CD4-positive, CD25-positive, alpha-beta regulatory T cell (primary cell): ENCODE results near the gene ATP5PD. TPM values are rescaled to one million over a fixed set of nuclear protein-coding genes. Genes with fewer than 3 reads are reported as not detected.
"Not testable (repeated sequence)": the region's sequence is repeated elsewhere in the genome, so short reads cannot be mapped to it uniquely, and the experiment has no call there.

ENCODE experiments used
- ATAC-seq, 2 donors: fragments of 150-1000 bp; cut with Tn5 transposase; one replicate each; pipeline ENCODE4 v1.10.0; 2021; ENCODE audit warnings: low read depth in 2 of 2, moderate number of reproducible peaks in 2 of 2, moderate library complexity in 1 of 2
- DNase-seq, 3 donors: peaks; one replicate each; pipeline versions ENCODE4 v3.0.0 to v3.0.0-alpha.2; 2012 to 2022; ENCODE audit warnings: mixed read lengths in 1 of 3
- H3K27ac ChIP-seq: one replicate; pipeline ENCODE4 v1.7.0; 2013; ENCODE audit warnings: mild to moderate bottlenecking, low read length; ENCODE audit not compliant: insufficient read depth, poor library complexity, severe bottlenecking
- H3K27me3 ChIP-seq: one replicate; pipeline ENCODE4 v1.7.0; 2013; ENCODE audit warnings: low read length; ENCODE audit not compliant: control insufficient read depth, insufficient read depth
- H3K36me3 ChIP-seq: one replicate; pipeline ENCODE4 v1.7.0; 2013; ENCODE audit warnings: mild to moderate bottlenecking, low read length, moderate library complexity; ENCODE audit not compliant: control insufficient read depth, insufficient read depth
- H3K4me1 ChIP-seq: 2 replicates; pipeline ENCODE4 v1.7.0; 2013; ENCODE audit warnings: mild to moderate bottlenecking, low read length; ENCODE audit not compliant: insufficient read depth, control insufficient read depth, poor library complexity, severe bottlenecking
- H3K4me3 ChIP-seq: one replicate; pipeline ENCODE4 v1.7.0; 2013; ENCODE audit warnings: low read depth, mild to moderate bottlenecking, low read length, moderate library complexity
- H3K9me3 ChIP-seq, 2 experiments: 1 replicate in 1 of 2; 2 replicates in 1 of 2; pipeline ENCODE4 v1.7.0; 2013; ENCODE audit warnings: low read length in 2 of 2, mild to moderate bottlenecking in 1 of 2, moderate library complexity in 1 of 2; ENCODE audit not compliant: control insufficient read depth in 2 of 2
- H3K27ac Mint-ChIP-seq, 3 donors: one replicate each; pipeline ENCODE4 v1.8.0; 2020 to 2022; ENCODE audit warnings: mild to moderate bottlenecking in 3 of 3, mixed read lengths in 3 of 3, moderate library complexity in 2 of 3
- H3K27me3 Mint-ChIP-seq: one replicate; pipeline ENCODE4 v1.8.0; 2022; ENCODE audit warnings: mild to moderate bottlenecking, mixed read lengths
- H3K36me3 Mint-ChIP-seq: one replicate; pipeline ENCODE4 v1.8.0; 2020; ENCODE audit warnings: mixed read lengths
- H3K4me1 Mint-ChIP-seq, 4 donors: one replicate each; pipeline ENCODE4 v1.8.0; 2020 to 2022; ENCODE audit warnings: mixed read lengths in 4 of 4, mild to moderate bottlenecking in 1 of 4
- H3K4me3 Mint-ChIP-seq, 4 donors: one replicate each; pipeline ENCODE4 v1.8.0; 2020 to 2022; ENCODE audit warnings: mild to moderate bottlenecking in 4 of 4, mixed read lengths in 4 of 4, moderate library complexity in 3 of 4
- H3K9me3 Mint-ChIP-seq, 7 donors: one replicate each; pipeline ENCODE4 v1.8.0; 2020 to 2022; ENCODE audit warnings: mixed read lengths in 7 of 7, mild to moderate bottlenecking in 3 of 7, moderate library complexity in 2 of 7
- polyA plus RNA-seq, 4 donors: library from polyadenylated mRNA; unstranded; fragments of 300-500 nt; fragmentation: Illumina TruSeq; gene quantifications; one replicate each; pipeline ENCODE4 v1.2.3, GENCODE V29; 2021
- total RNA-seq: library from RNA; stranded (reverse); gene quantifications from one replicate; pipeline ENCODE4 v1.2.3, GENCODE V29; 2022

The ATP5PD gene
- total and polyA plus RNA-seq, 5 donors from 2014 or later: 139 to 536 (median 447) TPM

DNA sequence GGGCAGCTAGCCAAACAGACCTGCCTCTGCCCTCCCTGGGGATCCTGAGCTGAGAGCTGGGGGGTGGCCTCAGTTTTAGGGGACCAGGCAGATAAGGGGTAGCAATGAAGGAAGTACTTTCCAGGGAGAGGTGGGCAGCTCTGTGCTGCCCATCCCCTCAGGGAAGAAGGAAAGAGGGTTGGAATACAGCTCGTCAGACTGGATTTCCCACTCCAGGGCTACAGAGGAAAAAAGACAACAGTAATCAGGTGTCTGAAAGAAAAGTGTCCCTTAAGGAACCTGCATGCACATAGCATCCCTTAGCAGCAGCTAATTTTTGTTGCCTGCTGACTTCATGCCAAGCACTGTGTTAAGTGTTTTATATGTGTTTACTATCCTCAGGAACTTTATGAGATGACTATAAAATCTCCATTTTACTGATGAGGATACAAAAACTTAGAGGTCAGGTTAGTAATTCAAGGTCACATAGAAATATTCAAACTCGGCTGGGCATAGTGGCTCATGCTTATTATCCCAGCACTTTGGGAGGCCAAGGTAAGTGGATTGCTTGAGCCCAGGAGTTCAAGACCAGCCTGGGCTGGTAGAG is 37.5 kb downstream of the ATP5PD start:
- no peaks in the 10 kb centered on the region for H3K36me3 Mint-ChIP-seq
- peaks cover 7 to 25% (median 17%) of the 10 kb centered on the region in 4 donors for H3K4me1 Mint-ChIP-seq
- Histone ChIP-seq H3K27ac (no peak overlapping the region), H3K36me3 (no peaks in the 10 kb centered on the region), H3K9me3 (no peaks in the 10 kb centered on the region), H3K4me1 (peaks cover 16% of the 10 kb centered on the region), H3K4me3 (no peak overlapping the region), H3K27me3 (no peaks in the 10 kb centered on the region)
- ATAC-seq (no peak), DNase-seq (no peak)
- H3K9me3 Mint-ChIP-seq: peaks cover 0 to 1% (median 0%) of the 10 kb centered on the region in 7 donors
- H3K4me3 Mint-ChIP-seq: peak overlapping the region in 1 of 4 donors; percentile 64
- H3K27me3 Mint-ChIP-seq: peaks cover 6% of the 10 kb centered on the region
- H3K27ac Mint-ChIP-seq: no peak overlapping the region

GRCh38 chr17:75008373-75008772 is 38.4 kb downstream of the ATP5PD start:
- Histone ChIP-seq H3K27ac (no peak overlapping the region), H3K9me3 (no peaks in the 10 kb centered on the region), H3K4me1 (peaks cover 11% of the 10 kb centered on the region), H3K36me3 (no peaks in the 10 kb centered on the region), H3K27me3 (no peaks in the 10 kb centered on the region), H3K4me3 (no peak overlapping the region)
- H3K27ac Mint-ChIP-seq: no peak overlapping the region
- peaks cover 0 to 1% (median 0%) of the 10 kb centered on the region in 7 donors for H3K9me3 Mint-ChIP-seq
- no peak for DNase-seq
- no peak for ATAC-seq
- H3K4me3 Mint-ChIP-seq: no peak overlapping the region
- peaks cover 1 to 19% (median 10%) of the 10 kb centered on the region in 4 donors for H3K4me1 Mint-ChIP-seq
- H3K36me3 Mint-ChIP-seq: no peaks in the 10 kb centered on the region
- H3K27me3 Mint-ChIP-seq: peaks cover 6% of the 10 kb centered on the region

GRCh38 chr17:75006653-75007052 is 40.1 kb downstream of the ATP5PD start:
- Mint-ChIP-seq H3K27ac (peak overlapping the region in 1 of 3 donors; percentile 26), H3K4me3 (peak overlapping the region in 1 of 4 donors; percentile 58), H3K9me3 (peaks cover 0 to 1% (median 0%) of the 10 kb centered on the region in 7 donors), H3K27me3 (peaks cover 6% of the 10 kb centered on the region), H3K36me3 (no peaks in the 10 kb centered on the region), H3K4me1 (peaks cover 0 to 1% (median 0%) of the 10 kb centered on the region in 4 donors)
- no peak overlapping the region for H3K27ac ChIP-seq
- no peaks in the 10 kb centered on the region for H3K4me1 ChIP-seq
- DNase-seq (no peak), ATAC-seq (peak in 1 of 2 donors; percentile 37)
- H3K36me3 ChIP-seq: no peaks in the 10 kb centered on the region
- H3K27me3 ChIP-seq: no peaks in the 10 kb centered on the region
- H3K4me3 ChIP-seq: no peak overlapping the region
- no peaks in the 10 kb centered on the region for H3K9me3 ChIP-seq

GRCh38 chr17:75006084-75006483 is 40.7 kb downstream of the ATP5PD start:
- H3K4me1 ChIP-seq, H3K9me3 Mint-ChIP-seq, H3K4me1 Mint-ChIP-seq, H3K27me3 ChIP-seq, H3K36me3 Mint-ChIP-seq, H3K4me3 ChIP-seq, H3K9me3 ChIP-seq, H3K27me3 Mint-ChIP-seq, H3K27ac ChIP-seq, H3K4me3 Mint-ChIP-seq, ATAC-seq, H3K36me3 ChIP-seq, DNase-seq: not testable (repeated sequence)
- H3K27ac Mint-ChIP-seq: peak overlapping the region in 2 of 3 donors; percentile 26 to 63

DNA sequence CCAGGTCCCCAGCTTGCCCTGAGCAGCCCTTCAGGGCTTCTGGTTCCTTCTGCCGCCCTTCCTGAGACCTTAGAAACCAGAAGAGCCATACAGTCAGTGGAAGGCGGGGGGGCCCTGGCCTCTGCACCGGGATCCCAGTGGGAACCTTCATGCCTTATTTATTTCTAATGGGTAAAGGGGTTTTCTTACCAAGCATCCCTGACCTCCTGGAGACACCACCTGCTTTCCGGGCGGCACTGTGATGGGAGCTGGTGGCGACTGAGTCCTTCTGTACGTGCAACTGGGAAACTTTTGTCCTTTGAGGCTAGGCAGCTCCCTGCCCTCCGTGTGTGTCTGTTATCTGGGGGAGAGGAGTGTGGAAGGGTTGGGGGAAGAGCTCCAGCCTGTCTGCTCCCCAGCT is 41.5 kb downstream of the ATP5PD start:
- peak overlapping the region in 1 of 3 donors; percentile 14 for H3K27ac Mint-ChIP-seq
- Histone ChIP-seq H3K27ac (no peak overlapping the region), H3K4me3 (no peak overlapping the region), H3K27me3 (no peaks in the 10 kb centered on the region), H3K36me3 (no peaks in the 10 kb centered on the region), H3K4me1 (no peaks in the 10 kb centered on the region), H3K9me3 (no peaks in the 10 kb centered on the region)
- H3K4me1 Mint-ChIP-seq: no peaks in the 10 kb centered on the region
- peak overlapping the region in 1 of 4 donors; percentile 16 for H3K4me3 Mint-ChIP-seq
- peaks cover 0 to 1% (median 0%) of the 10 kb centered on the region in 7 donors for H3K9me3 Mint-ChIP-seq
- peaks cover 6% of the 10 kb centered on the region for H3K27me3 Mint-ChIP-seq
- ATAC-seq: no peak
- H3K36me3 Mint-ChIP-seq: no peaks in the 10 kb centered on the region
- no peak for DNase-seq

DNA sequence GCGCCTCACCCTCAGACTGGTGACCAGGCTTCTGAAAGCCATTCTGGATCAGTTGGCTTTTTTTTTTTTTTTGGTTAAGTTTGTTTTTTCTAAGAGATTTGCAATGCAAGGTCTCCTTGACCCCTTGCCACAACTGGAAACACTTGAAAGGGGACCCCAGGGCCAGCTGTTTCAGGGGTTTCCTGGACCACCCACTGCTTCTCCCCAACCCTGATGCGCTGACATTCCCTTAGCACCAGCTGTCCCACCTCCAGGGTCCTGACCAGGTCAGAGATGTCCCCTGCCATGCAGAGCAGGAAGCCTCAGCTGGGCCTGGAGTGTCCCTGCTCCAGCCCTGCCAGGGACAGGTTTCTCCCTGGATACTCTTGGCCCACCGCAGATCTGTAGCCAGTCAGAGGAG is 42.4 kb downstream of the ATP5PD start:
- Mint-ChIP-seq H3K4me3 (no peak overlapping the region), H3K9me3 (peaks cover 0 to 1% (median 0%) of the 10 kb centered on the region in 7 donors), H3K27ac (no peak overlapping the region), H3K4me1 (no peaks in the 10 kb centered on the region), H3K36me3 (no peaks in the 10 kb centered on the region), H3K27me3 (peaks cover 6% of the 10 kb centered on the region)
- Histone ChIP-seq H3K4me3 (no peak overlapping the region), H3K4me1 (no peaks in the 10 kb centered on the region), H3K27ac (no peak overlapping the region), H3K27me3 (no peaks in the 10 kb centered on the region), H3K9me3 (no peaks in the 10 kb centered on the region), H3K36me3 (no peaks in the 10 kb centered on the region)
- no peak for DNase-seq
- no peak for ATAC-seq

- Mint-ChIP-seq H3K4me1 (no peaks in the 10 kb centered on the region), H3K27me3 (peaks cover 6% of the 10 kb centered on the region), H3K9me3 (peaks cover 0 to under 1% (median 0%) of the 10 kb centered on the region in 7 donors), H3K36me3 (no peaks in the 10 kb centered on the region), H3K4me3 (no peak overlapping the region), H3K27ac (no peak overlapping the region)
- ATAC-seq (no peak), DNase-seq (no peak)
- H3K4me3 ChIP-seq: no peak overlapping the region
- H3K27ac ChIP-seq: no peak overlapping the region
- no peaks in the 10 kb centered on the region for H3K36me3 ChIP-seq
- no peaks in the 10 kb centered on the region for H3K27me3 ChIP-seq
- no peaks in the 10 kb centered on the region for H3K9me3 ChIP-seq
- H3K4me1 ChIP-seq: no peaks in the 10 kb centered on the region
Observed at GRCh38 chr17:75003957-75004355, 42.8 kb downstream of the ATP5PD start.
